ENCODE results near the gene AKAP9. TPM values are rescaled to one million over a fixed set of nuclear protein-coding genes. Genes with fewer than 3 reads are reported as not detected.
A peak's percentile ranks its signal among the peaks of the same experiment; 100 is the strongest.
"Not testable (repeated sequence)": the region's sequence is repeated elsewhere in the genome, so short reads cannot be mapped to it uniquely, and the experiment has no call there.

AKAP9 gene
- polyA plus RNA-seq, 3 donors = 75.7 to 110 (median 87.1) TPM

DNA sequence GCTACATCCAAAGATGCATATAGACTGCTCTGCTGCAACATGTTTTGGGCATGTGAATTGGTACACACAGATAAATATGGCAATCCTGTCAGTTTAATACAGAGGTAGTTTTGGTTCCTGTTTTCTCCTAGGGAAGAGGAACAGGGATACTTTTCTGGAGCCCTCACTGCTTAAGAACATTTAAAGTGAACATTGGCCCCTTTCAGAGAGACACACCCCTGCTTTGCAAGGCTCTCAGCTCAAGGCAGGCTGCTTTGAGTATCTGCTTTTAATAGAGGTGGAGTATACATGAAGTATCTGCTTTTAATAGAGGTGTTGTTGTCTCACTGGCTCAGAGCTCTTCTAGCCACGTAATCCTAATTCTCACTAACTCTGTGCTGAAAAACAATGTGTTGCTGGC lies 154.7 kb downstream of the AKAP9 start:
- no peak for DNase-seq (ENCODE audit: extremely low read depth in 1 of 11, low read depth in 9 of 11, low spot score in 4 of 11)

DNA sequence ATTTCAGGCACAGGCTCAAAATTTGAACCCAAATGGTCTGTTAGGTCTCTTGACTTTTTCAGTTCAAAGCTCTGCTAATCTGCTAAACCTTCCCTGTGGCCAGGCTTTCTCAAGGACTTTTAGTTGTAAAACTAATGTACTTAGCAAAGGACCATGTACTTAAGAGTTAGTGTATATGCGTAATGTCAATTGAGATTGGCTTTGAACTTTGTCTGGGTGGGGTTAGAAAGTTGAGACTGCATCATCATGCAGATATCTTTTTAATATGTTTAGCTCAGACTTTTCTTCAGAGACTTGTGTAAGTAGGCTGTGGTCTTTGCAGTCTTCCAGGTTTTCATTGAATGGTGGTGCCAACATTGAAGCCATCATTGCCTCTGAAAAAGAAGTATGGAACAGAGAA lies 159.9 kb downstream of the AKAP9 start:
- no peak for DNase-seq (ENCODE audit: extremely low read depth in 1 of 11, low read depth in 9 of 11, low spot score in 4 of 11)

DNA sequence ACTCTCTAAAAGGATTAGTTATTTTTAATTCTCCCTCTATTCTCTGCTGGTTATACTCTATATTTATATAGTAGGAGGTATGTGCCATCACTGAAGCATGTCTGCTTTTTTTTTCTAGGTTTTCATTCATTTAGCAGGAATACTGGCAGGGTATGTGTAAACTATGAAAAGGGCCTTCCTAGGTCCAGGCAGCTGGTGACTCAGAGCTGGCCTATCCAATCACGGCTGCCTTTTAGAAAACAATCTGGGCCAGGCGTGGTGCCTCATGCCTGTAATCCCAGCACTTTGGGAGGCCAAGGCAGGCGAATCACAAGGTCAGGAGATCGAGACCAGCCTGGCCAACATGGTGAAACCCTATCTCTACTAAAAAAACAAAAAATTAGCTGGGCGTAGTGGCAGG lies 162.2 kb downstream of the AKAP9 start:
- DNase-seq (ENCODE audit: extremely low read depth in 1 of 11, low read depth in 9 of 11, low spot score in 4 of 11) = not testable (repeated sequence)

DNA sequence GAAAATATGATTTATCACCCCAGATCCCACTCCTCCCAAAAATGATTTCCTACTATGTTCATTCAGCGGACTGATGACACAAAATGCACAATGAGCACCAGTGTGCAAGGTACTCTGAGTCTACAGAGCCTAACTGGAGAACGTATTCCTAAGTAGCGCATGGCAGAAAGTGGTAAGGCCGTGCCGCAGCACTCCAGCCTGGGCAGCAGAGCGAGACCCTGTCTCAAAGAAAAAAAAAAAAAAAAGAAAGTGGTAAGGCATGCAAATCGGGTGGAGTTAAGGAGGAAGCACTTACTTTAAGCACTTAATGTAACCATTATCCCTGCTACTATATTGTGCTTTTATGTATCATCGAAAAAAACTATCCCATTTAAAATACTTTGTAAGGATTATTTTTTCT lies 168.2 kb downstream of the AKAP9 start:
- DNase-seq (ENCODE audit: extremely low read depth in 1 of 11, low read depth in 9 of 11, low spot score in 4 of 11) = no peak

DNA sequence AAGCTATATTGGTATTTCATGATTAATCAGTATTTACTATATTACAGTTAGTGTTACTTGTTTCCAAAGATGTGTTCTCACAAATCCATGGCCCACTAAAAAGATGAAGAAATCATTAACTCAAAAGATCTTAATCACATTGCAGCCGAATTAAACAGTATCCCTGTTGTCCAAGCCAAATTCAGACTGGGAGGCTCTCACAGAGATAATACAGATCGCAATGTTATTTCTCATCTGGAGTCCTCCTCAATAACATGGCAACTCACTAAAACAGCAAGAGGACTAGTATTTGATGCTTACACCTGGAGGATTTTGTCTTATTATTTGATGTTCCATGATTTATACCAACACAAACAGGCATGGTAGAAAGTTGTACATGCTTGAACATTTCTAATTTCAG lies 170.2 kb downstream of the AKAP9 start:
- DNase-seq (ENCODE audit: extremely low read depth in 1 of 11, low read depth in 9 of 11, low spot score in 4 of 11) = no peak

DNA sequence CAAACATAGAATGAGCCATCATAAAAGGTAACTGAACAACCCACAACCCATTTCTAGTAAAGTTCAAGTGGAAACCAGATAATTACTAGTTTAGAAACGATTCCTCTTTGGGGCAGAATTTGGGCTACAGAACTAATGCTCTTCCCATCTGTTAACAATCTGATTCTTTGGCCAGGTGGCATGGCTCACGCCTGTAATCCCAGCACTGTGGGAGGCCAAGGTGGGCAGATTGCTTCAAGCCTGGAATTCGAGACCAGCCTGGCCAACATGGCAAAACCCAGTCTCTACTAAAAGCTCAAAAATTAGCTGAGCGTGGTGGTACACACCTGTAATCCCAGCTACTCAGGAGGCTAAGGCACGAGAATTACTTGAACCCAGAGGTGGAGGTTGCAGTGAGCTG lies 175.2 kb downstream of the AKAP9 start:
- DNase-seq (ENCODE audit: extremely low read depth in 1 of 11, low read depth in 9 of 11, low spot score in 4 of 11) = no peak

DNA sequence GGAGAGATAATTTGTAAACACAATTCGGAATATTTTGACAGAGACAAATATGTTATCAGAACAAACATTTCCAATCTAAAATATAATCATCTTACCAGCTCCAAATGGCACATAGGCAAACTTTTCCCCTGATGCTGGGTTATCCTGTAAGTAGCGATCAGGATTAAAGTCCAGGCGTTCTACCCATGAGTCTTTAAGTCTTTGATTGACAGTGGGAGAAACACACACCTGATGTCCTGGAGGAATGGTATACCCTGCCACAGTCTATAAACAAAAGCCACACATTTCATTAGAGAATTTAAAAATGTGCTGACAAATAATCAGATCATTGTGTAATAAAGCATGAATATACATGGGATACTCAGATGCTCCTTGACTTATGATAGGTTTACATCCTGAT lies 176.3 kb downstream of the AKAP9 start:
- no peak for DNase-seq (ENCODE audit: extremely low read depth in 1 of 11, low read depth in 9 of 11, low spot score in 4 of 11)

DNA sequence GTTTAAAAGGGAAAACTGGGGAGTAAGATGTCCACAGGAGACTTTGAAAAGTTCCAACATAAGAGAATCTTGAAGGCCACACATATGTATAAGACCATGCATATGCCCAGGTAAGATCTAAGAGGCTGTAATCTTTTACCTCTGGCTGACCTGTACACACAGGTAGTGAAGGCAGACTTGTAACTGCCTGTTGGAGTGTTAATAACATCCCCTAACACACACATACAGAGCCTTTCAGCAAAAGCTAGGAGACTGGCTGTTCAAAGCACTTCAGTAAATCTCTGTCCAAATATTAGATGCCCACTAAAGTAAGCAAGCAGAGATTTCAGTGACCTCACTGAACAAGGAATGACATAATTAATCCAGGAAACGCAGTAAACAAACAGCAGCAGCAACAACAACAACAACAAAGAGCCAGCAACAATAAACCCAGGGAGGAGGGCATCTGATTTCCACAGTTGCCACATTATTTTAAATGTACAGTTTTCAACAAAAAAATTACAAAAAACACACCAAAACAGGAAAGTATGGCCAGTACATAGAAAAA lies 178.6 kb downstream of the AKAP9 start:
- DNase-seq (ENCODE audit: extremely low read depth in 1 of 11, low read depth in 9 of 11, low spot score in 4 of 11) = no peak

- DNase-seq (ENCODE audit: extremely low read depth in 1 of 11, low read depth in 9 of 11, low spot score in 4 of 11) = no peak
Measured at GRCh38 chr7:92121681-92122080, 181.0 kb downstream of the AKAP9 start.

- no peak for DNase-seq (ENCODE audit: extremely low read depth in 1 of 11, low read depth in 9 of 11, low spot score in 4 of 11)
Measured at GRCh38 chr7:92131093-92131492, 190.4 kb downstream of the AKAP9 start.

DNA sequence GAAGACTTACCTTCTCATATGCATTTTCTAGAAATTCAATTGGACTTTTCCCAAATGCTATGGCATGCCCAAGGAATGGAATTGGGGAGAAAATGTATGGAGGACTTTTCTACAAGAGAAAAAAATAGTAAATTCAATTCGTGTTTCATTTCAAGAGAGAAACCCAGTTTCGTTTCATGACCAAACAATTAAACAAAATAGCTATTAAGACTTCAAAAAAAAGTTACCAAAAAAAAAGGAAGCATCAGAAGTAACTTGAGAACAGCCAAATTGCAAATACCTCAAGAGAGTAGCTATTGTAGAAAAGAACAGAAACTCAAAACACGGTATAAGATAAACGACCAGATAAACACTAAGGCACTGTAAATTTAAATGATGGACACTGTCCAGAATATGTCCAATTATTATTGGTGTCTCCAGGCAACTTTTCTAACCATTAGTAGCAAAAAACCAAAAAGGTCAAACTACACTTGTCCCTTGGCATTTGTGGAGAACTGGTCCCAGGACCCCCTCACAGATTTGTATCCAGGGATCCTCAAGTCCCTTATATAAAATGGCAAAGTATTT lies 191.2 kb downstream of the AKAP9 start:
- DNase-seq (ENCODE audit: extremely low read depth in 1 of 11, low read depth in 9 of 11, low spot score in 4 of 11) = no peak

GRCh38 chr7:92133133-92133736 lies 192.6 kb downstream of the AKAP9 start:
- DNase-seq (ENCODE audit: extremely low read depth in 1 of 11, low read depth in 9 of 11, low spot score in 4 of 11) = no peak

- DNase-seq (ENCODE audit: extremely low read depth in 1 of 11, low read depth in 9 of 11, low spot score in 4 of 11) = peak in 9 of 11 donors; percentile 65 to 78 (median 71)
Measured at GRCh38 chr7:92133737-92134270, 193.1 kb downstream of the AKAP9 start.

DNA sequence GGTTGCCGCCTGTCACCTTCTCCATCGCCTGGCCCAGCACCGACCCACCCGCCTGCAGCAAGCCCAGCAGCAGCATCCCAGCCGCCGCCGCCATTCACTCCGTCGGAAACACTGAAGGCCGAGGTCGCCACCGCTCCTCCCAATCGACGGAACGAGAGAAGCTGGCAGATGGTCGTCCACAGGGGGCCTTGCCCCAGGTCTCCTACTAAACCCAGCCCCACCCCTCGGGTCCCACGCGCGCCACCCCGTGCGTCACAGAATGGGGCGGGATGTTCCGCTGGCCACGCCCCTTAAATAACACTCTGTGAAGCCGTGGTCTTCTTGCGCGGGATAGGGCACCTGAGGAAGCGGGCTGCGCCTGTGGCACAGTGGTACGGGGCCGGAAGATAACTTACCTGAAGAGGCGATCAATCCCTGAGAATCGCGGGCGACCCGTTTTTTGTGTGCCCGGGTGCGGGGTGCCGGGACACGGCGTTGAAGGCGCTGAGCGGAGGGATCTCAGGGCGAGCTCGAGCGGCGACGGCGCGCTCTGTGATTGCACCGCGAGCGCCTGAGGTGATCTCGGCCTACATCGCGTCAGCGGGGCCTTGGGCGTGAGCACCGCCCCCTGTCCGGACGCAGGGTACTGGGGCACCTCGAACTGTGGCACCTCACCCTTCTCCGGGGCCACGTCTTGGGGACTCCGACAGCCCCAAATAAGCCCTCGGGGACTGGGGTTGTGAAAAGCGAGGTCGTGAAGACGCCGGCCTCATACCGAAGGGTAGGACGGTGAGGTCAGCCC lies 193.8 kb downstream of the AKAP9 start, which contains the start of gene CYP51A1:
Gene CYP51A1, minus strand, starts transcription at position 207 of the 781 bp plus-strand sequence. Its CDS starts 113 bp downstream, at position 94.
- DNase-seq (ENCODE audit: extremely low read depth in 1 of 11, low read depth in 9 of 11, low spot score in 4 of 11) = peak; percentile 83 to 95 (median 91)

- peak in 7 of 11 donors; percentile 16 to 56 (median 52) for DNase-seq (ENCODE audit: extremely low read depth in 1 of 11, low read depth in 9 of 11, low spot score in 4 of 11)
Measured at GRCh38 chr7:92135052-92135889, 194.6 kb downstream of the AKAP9 start.

DNA sequence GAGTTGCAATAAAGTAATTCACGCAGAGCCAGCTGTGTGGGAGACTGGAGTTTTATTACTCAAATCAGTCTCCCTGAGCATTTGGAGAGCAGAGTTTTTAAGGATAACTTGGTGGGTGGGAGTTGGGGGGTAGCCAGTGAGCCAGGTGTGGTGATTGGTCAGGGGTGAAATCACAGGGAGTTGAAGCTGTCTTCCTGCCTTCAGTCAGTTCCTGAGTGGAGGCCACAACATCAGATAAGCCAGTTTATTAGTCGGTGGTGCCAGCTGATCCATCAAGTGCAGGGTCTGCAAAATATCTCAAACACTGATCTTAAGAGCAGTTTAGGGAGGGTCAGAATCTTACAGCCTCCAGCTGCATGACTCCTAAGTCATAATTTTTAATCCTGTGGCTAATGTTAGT lies 196.9 kb downstream of the AKAP9 start:
- DNase-seq (ENCODE audit: extremely low read depth in 1 of 11, low read depth in 9 of 11, low spot score in 4 of 11) = peak in 8 of 11 donors; percentile 53 to 82 (median 66)

GRCh38 chr7:92141161-92141560 lies 200.5 kb downstream of the AKAP9 start:
- DNase-seq (ENCODE audit: extremely low read depth in 1 of 11, low read depth in 9 of 11, low spot score in 4 of 11) = no peak

GRCh38 chr7:92142791-92143190 lies 202.1 kb downstream of the AKAP9 start:
- DNase-seq (ENCODE audit: extremely low read depth in 1 of 11, low read depth in 9 of 11, low spot score in 4 of 11) = not testable (repeated sequence)
